ENCODE results near the gene NELFB.

Gene NELFB

GRCh38 chr9:137314561-137315560, 59.7 kb downstream of the NELFB start:
- DNase-seq (ENCODE audit: low read depth): no peak

GRCh38 chr9:137315581-137316011, 60.5 kb downstream of the NELFB start:
- no peak for DNase-seq (ENCODE audit: low read depth)

GRCh38 chr9:137316012-137316981, 61.2 kb downstream of the NELFB start:
- no peak for DNase-seq (ENCODE audit: low read depth)

- DNase-seq (ENCODE audit: low read depth): no peak
Observed at GRCh38 chr9:137317021-137317717, 62.0 kb downstream of the NELFB start.

DNA sequence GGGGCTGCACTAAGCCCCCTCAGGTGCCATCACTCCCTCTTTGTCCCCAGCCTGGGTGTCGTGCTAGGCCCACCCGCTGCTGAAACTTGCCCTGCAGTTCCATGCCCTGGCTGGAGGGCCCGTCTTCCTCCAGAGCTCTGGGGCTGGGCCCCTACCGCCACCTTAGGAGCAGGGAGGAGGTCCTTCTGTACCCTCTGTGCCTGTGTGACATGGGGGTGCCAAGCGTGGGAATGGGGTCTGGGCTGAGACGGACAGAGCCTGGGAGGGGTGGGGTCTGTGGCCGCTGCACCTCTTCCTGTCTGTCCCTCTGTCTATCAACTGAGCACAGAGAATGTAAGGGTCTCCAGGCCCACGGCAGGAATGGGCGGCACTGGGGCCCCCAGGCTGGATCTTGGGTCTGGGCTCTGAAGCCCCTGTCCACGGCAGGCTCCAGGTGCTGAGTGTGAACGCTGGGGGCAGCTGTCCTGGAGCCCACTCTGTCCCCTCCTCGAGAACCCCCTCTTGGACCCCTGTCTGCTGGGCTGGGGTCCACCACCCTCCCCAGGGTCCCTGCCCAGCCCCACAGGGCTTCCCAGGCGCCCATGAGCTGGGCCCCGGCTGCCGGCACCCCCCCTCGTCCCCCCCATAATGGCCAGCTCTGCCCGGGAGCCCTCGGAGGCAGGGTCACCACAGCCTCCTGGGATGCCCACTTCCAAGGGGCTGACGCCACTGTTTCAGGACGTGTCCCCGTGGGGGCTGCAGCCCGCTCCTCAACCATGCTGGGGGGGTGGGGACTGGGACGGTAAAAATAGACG, 62.8 kb downstream of the NELFB start:
- DNase-seq (ENCODE audit: low read depth): no peak

- no peak for DNase-seq (ENCODE audit: low read depth)
Observed at GRCh38 chr9:137318602-137319001, 63.5 kb downstream of the NELFB start.

- DNase-seq (ENCODE audit: low read depth): no peak
Observed at GRCh38 chr9:137319011-137319738, 64.0 kb downstream of the NELFB start.

GRCh38 chr9:137319739-137320551, 64.8 kb downstream of the NELFB start:
- DNase-seq (ENCODE audit: low read depth): no peak

- no peak for DNase-seq (ENCODE audit: low read depth)
Observed at GRCh38 chr9:137320555-137321384, 65.6 kb downstream of the NELFB start.

GRCh38 chr9:137321726-137322361, 66.7 kb downstream of the NELFB start:
- no peak for DNase-seq (ENCODE audit: low read depth)
